Astrocyte of the cerebellum (primary cell): Measurements from ENCODE around the gene GNA14.

Experiments used
- DNase-seq: peaks from one replicate; pipeline ENCODE4 v3.0.0-alpha.2; 2011; ENCODE audit warnings: low read depth
- H3K4me3 ChIP-seq: 2 replicates; pipeline ENCODE4 v1.5.1; 2011; ENCODE audit warnings: mild to moderate bottlenecking, low read depth, low read length, moderate library complexity
- CTCF ChIP-seq: IDR thresholded peaks from 2 replicates; pipeline ENCODE4 v1.5.1; 2012; ENCODE audit warnings: low read length, low read depth, moderate library complexity, mild to moderate bottlenecking; ENCODE audit errors: missing control alignments
- in situ Hi-C: cut with HindIII; loops from 2 replicates; pipeline ENCODE4 v1.10.0; 2017; ENCODE audit warnings: low sequenced_read_pairs

GNA14 gene

GRCh38 chr9:77562019-77562748 lies 85.9 kb downstream of the GNA14 start:
- in situ Hi-C loops: loop anchor here (5.0 kb wide), 1 partner anchor 35 kb away; no protein-coding TSS in a partner anchor
- TF ChIP-seq CTCF: no peak
- DNase-seq: no peak
- no peak overlapping the region for H3K4me3 ChIP-seq

- no peak for TF ChIP-seq CTCF
- no peak for DNase-seq
- in situ Hi-C loops: loop anchor here (5.0 kb wide), 1 partner anchor 34 kb away; no protein-coding TSS in a partner anchor
- H3K4me3 ChIP-seq: no peak overlapping the region
Measured at GRCh38 chr9:77561331-77562018, 86.6 kb downstream of the GNA14 start.

GRCh38 chr9:77556396-77556795 lies 91.7 kb downstream of the GNA14 start:
- no peak for DNase-seq
- H3K4me3 ChIP-seq: no peak overlapping the region
- TF ChIP-seq CTCF: no peak
- in situ Hi-C loops: no loop called here

GRCh38 chr9:77554586-77555105 lies 93.5 kb downstream of the GNA14 start:
- H3K4me3 ChIP-seq: no peak overlapping the region
- no peak for DNase-seq
- no peak for TF ChIP-seq CTCF
- in situ Hi-C loops: no loop called here

- no peak overlapping the region for H3K4me3 ChIP-seq
- DNase-seq: no peak
- TF ChIP-seq CTCF: no peak
- in situ Hi-C loops: no loop called here
Measured at GRCh38 chr9:77547106-77547730, 100.9 kb downstream of the GNA14 start.

- in situ Hi-C loops: no loop called here
- no peak for DNase-seq
- TF ChIP-seq CTCF: no peak
Measured at GRCh38 chr9:77546376-77546950, 101.7 kb downstream of the GNA14 start.

More at GRCh38 chr9:77546376-77546950, 101.7 kb downstream of the GNA14 start:
- H3K4me3 ChIP-seq: no peak overlapping the region
